ENCODE results near the gene GPR179. TPM values are rescaled to one million over a fixed set of nuclear protein-coding genes. Genes with fewer than 3 reads are reported as not detected.

The GPR179 gene
- total RNA-seq, 2 donors from 2014 or later: 0.03 to 0.12 TPM

- intact Hi-C loops (cut with DNase I): no loop called here
- no peaks in the 10 kb centered on the region for H3K4me1 ChIP-seq
- no peaks in the 10 kb centered on the region for H3K9me3 ChIP-seq
- no peak overlapping the region for H3K27ac ChIP-seq
- no peak overlapping the region for H3K4me3 ChIP-seq
- no peaks in the 10 kb centered on the region for H3K36me3 ChIP-seq
- no peak for DNase-seq
- no peak overlapping the region for H3K9ac ChIP-seq (ENCODE audit: low read depth in 2 of 2, low read length in 2 of 2)
- no peaks in the 10 kb centered on the region for H3K27me3 ChIP-seq
- TF ChIP-seq CTCF (IDR thresholded peaks at IDR 0.05): no peak
These were observed 19.3 kb upstream of the GPR179 start for GRCh38 chr17:38363016-38363415.

- intact Hi-C loops (cut with DNase I): no loop called here
- no peaks in the 10 kb centered on the region for H3K4me1 ChIP-seq
- H3K36me3 ChIP-seq: no peaks in the 10 kb centered on the region
- H3K4me3 ChIP-seq: no peak overlapping the region
- DNase-seq: no peak
- H3K9ac ChIP-seq (ENCODE audit: low read depth in 2 of 2, low read length in 2 of 2): no peak overlapping the region
- H3K27ac ChIP-seq: no peak overlapping the region
- H3K27me3 ChIP-seq: no peaks in the 10 kb centered on the region
- no peaks in the 10 kb centered on the region for H3K9me3 ChIP-seq
- no peak for TF ChIP-seq CTCF (IDR thresholded peaks at IDR 0.05)
These were observed 18.1 kb upstream of the GPR179 start for GRCh38 chr17:38361694-38362465.

GRCh38 chr17:38358586-38359513, 15.1 kb upstream of the GPR179 start:
- DNase-seq: no peak
- Histone ChIP-seq H3K9ac (ENCODE audit: low read depth in 2 of 2, low read length in 2 of 2) (no peak overlapping the region), H3K27me3 (no peaks in the 10 kb centered on the region), H3K27ac (no peak overlapping the region), H3K4me1 (no peaks in the 10 kb centered on the region), H3K4me3 (no peak overlapping the region), H3K9me3 (no peaks in the 10 kb centered on the region), H3K36me3 (no peaks in the 10 kb centered on the region)
- intact Hi-C loops (cut with DNase I): no loop called here
- no peak for TF ChIP-seq CTCF (IDR thresholded peaks at IDR 0.05)

GRCh38 chr17:38357486-38358123, 13.8 kb upstream of the GPR179 start:
- no peak overlapping the region for H3K4me3 ChIP-seq
- no peaks in the 10 kb centered on the region for H3K36me3 ChIP-seq
- no peak for TF ChIP-seq CTCF (IDR thresholded peaks at IDR 0.05)
- H3K9me3 ChIP-seq: no peaks in the 10 kb centered on the region
- intact Hi-C loops (cut with DNase I): no loop called here
- no peaks in the 10 kb centered on the region for H3K27me3 ChIP-seq
- DNase-seq: no peak
- H3K4me1 ChIP-seq: no peaks in the 10 kb centered on the region
- no peak overlapping the region for H3K9ac ChIP-seq (ENCODE audit: low read depth in 2 of 2, low read length in 2 of 2)
- H3K27ac ChIP-seq: no peak overlapping the region

GRCh38 chr17:38355251-38355650, 11.5 kb upstream of the GPR179 start:
- H3K9me3 ChIP-seq: no peaks in the 10 kb centered on the region
- no peaks in the 10 kb centered on the region for H3K27me3 ChIP-seq
- no peaks in the 10 kb centered on the region for H3K4me1 ChIP-seq
- H3K36me3 ChIP-seq: no peaks in the 10 kb centered on the region
- intact Hi-C loops (cut with DNase I): no loop called here
- H3K9ac ChIP-seq (ENCODE audit: low read depth in 2 of 2, low read length in 2 of 2): no peak overlapping the region
- no peak overlapping the region for H3K27ac ChIP-seq
- no peak overlapping the region for H3K4me3 ChIP-seq
- TF ChIP-seq CTCF (IDR thresholded peaks at IDR 0.05): no peak
- no peak for DNase-seq
